ENCODE data around the gene L3MBTL4.

L3MBTL4 gene

GRCh38 chr18:5961097-5961827 is 453.4 kb downstream of the L3MBTL4 start:
- no peak for DNase-seq (ENCODE audit: low read depth)

GRCh38 chr18:5958822-5959221 is 455.9 kb downstream of the L3MBTL4 start:
- DNase-seq (ENCODE audit: low read depth) = no peak

GRCh38 chr18:5955861-5956260 is 458.9 kb downstream of the L3MBTL4 start:
- DNase-seq (ENCODE audit: low read depth) = no peak

GRCh38 chr18:5951515-5952091 is 463.1 kb downstream of the L3MBTL4 start:
- DNase-seq (ENCODE audit: low read depth) = no peak

- no peak for DNase-seq (ENCODE audit: low read depth)
Observed at GRCh38 chr18:5948781-5949180, 465.9 kb downstream of the L3MBTL4 start.

GRCh38 chr18:5948237-5948636 is 466.5 kb downstream of the L3MBTL4 start:
- DNase-seq (ENCODE audit: low read depth) = no peak

GRCh38 chr18:5944448-5944847 is 470.3 kb downstream of the L3MBTL4 start:
- no peak for DNase-seq (ENCODE audit: low read depth)

GRCh38 chr18:5943514-5943913 is 471.2 kb downstream of the L3MBTL4 start:
- no peak for DNase-seq (ENCODE audit: low read depth)

- DNase-seq (ENCODE audit: low read depth) = no peak
Observed at GRCh38 chr18:5942591-5942990, 472.1 kb downstream of the L3MBTL4 start.

GRCh38 chr18:5941890-5942289 is 472.8 kb downstream of the L3MBTL4 start:
- no peak for DNase-seq (ENCODE audit: low read depth)

- DNase-seq (ENCODE audit: low read depth) = no peak
Observed at GRCh38 chr18:5939801-5940667, 474.7 kb downstream of the L3MBTL4 start.

GRCh38 chr18:5937795-5938194 is 476.9 kb downstream of the L3MBTL4 start:
- DNase-seq (ENCODE audit: low read depth) = no peak

- no peak for DNase-seq (ENCODE audit: low read depth)
Observed at GRCh38 chr18:5937121-5937520, 477.6 kb downstream of the L3MBTL4 start.

GRCh38 chr18:5930789-5931188 is 483.9 kb downstream of the L3MBTL4 start:
- no peak for DNase-seq (ENCODE audit: low read depth)

- no peak for DNase-seq (ENCODE audit: low read depth)
Observed at GRCh38 chr18:5918205-5918858, 496.4 kb downstream of the L3MBTL4 start.

GRCh38 chr18:5914951-5915350 is 499.8 kb downstream of the L3MBTL4 start:
- no peak for DNase-seq (ENCODE audit: low read depth)

GRCh38 chr18:5914016-5914415 is 500.7 kb downstream of the L3MBTL4 start:
- DNase-seq (ENCODE audit: low read depth) = no peak

GRCh38 chr18:5912566-5912965 is 502.1 kb downstream of the L3MBTL4 start:
- DNase-seq (ENCODE audit: low read depth) = no peak

- DNase-seq (ENCODE audit: low read depth) = no peak
Observed at GRCh38 chr18:5909125-5909524, 505.6 kb downstream of the L3MBTL4 start.

Data from T-helper 22 cell (primary cell).